Measurements from ENCODE around the gene GNAS-AS1.
A peak's percentile ranks its signal among the peaks of the same experiment; 100 is the strongest.
"Not testable (repeated sequence)": the region's sequence is repeated elsewhere in the genome, so short reads cannot be mapped to it uniquely, and the experiment has no call there.

Gene GNAS-AS1

GRCh38 chr20:58833921-58834320, 16.8 kb downstream of the GNAS-AS1 start:
- no peak for DNase-seq

- no peak for DNase-seq
Measured at GRCh38 chr20:58832457-58832856, 18.2 kb downstream of the GNAS-AS1 start.

DNA sequence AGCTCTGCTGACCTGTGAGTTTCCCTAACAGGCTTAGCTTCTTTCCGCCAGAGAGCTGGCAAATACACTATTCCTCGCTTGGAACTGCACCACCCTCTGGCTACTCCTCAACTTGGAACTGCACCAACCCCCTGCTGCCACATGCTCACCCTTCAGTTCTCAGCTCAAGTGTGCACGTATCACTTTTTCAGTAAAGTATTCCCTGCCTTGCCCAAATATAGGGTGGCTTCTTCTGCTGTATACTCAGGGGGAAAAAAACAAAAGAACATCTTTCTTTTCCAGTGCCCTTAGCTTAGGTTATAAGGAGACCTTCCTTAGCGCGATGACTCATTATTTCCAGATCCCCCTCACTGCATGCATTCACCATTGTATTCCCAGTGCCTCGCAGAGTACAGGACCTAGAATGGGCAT, 21.2 kb downstream of the GNAS-AS1 start:
- DNase-seq = peak; percentile 55

- DNase-seq = not testable (repeated sequence)
Measured at GRCh38 chr20:58828804-58829203, 21.9 kb downstream of the GNAS-AS1 start.

- DNase-seq = no peak
Measured at GRCh38 chr20:58828136-58828535, 22.6 kb downstream of the GNAS-AS1 start.

GRCh38 chr20:58826271-58826670, 24.4 kb downstream of the GNAS-AS1 start:
- no peak for DNase-seq

GRCh38 chr20:58825450-58825849, 25.3 kb downstream of the GNAS-AS1 start:
- no peak for DNase-seq

- DNase-seq = no peak
Measured at GRCh38 chr20:58824843-58825242, 25.9 kb downstream of the GNAS-AS1 start.

- DNase-seq = no peak
Measured at GRCh38 chr20:58822748-58823730, 27.7 kb downstream of the GNAS-AS1 start.

GRCh38 chr20:58822149-58822548, 28.6 kb downstream of the GNAS-AS1 start:
- DNase-seq = no peak

- DNase-seq = not testable (repeated sequence)
Measured at GRCh38 chr20:58820515-58820914, 30.2 kb downstream of the GNAS-AS1 start.

GRCh38 chr20:58819921-58820320, 30.8 kb downstream of the GNAS-AS1 start:
- DNase-seq = no peak

DNA sequence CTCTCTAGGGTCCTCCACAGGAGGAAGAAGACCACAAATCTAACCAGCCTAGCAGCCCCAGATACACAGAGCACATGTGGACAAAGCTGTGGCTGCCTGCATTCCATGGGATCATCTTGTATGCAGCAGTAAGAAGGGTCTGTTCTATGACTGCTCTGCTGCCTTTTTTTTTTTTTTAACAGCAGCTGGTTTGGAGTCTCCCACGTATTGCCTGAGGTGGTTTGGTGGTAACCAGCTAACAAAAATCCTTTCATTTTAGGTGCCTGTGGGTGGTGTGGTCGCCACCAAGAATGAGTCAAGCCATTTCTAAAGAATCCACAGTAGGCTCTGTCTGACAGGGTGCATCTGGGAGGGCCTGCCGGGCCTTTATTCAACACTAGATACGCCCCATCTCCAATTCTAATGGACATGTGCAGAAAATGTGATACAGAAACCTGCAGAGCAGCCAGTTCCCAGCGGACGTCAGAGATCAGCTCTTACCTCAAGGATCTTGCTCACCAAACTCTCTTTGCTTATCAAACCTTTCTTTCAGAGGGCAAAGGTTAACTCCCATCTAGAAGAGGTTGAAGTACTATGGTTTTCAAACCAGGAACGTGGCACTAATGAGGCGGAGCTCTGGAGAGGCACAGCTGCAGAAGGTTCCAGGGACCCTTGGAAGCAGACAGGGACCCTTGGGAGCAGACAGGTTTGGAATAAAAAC, 32.0 kb downstream of the GNAS-AS1 start:
- DNase-seq = no peak

DNA sequence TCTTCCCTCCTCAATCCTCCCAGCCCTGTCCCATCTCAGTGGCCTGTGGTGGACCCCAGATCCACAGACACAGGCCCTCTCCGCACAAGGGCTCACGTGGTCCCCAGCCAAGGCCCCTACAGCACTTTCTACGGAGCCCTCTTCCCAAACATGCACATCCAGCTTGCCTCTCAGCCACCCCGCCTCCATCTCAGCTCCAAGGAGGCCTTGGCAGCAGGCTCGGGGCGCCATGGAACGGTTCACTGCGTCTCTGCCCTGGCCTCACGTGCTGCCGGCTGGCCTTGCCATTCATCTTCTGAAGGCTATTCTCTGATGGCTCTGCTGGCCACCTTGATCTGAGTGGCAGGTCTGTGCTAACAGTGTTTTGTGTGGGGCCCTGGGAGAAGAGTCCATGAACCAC, 33.0 kb downstream of the GNAS-AS1 start:
- no peak for DNase-seq

GRCh38 chr20:58816957-58817651, 33.6 kb downstream of the GNAS-AS1 start:
- no peak for DNase-seq

DNA sequence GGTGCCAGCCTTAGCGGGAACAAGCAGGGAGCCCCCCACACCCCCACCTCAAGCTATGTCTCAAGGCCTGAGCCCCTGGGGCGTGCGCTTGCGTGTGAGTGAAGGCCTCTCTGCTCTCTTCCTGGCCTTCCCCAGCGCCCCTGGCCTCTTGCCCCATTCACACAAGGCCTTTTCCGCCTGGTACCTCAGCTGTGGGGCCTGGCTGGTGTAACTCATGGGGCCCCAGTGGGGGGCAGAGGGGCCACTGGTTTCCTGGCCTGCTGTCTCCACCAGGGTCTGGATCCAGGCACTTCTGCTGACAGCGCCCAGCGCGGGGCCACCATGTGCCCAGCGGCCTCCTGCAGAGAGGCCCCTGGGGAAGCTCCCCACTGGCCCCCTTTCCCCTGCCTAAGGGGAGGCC, 34.7 kb downstream of the GNAS-AS1 start:
- no peak for DNase-seq

- no peak for DNase-seq
Measured at GRCh38 chr20:58815448-58815847, 35.3 kb downstream of the GNAS-AS1 start.

DNA sequence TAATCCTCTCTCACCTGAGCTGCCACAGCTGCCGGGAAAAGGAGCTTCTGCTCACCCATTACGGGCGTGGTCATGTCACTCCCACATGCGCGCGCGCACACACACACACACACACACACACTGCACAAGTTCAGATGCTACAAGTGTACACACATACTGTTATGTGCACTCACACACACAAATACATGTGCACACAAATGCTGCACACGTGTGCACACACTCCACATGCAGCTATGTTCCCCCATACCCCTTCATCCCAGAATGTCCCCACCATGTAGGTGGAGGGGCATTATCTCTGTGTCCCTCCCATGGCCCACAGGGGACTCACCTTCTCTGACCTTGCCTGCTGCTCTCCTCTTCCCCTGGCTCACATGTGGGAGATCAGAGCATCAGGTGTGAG, 37.3 kb downstream of the GNAS-AS1 start:
- no peak for DNase-seq

GRCh38 chr20:58811334-58811733, 39.4 kb downstream of the GNAS-AS1 start:
- no peak for DNase-seq

- no peak for DNase-seq
Measured at GRCh38 chr20:58810879-58811250, 39.8 kb downstream of the GNAS-AS1 start.

DNA sequence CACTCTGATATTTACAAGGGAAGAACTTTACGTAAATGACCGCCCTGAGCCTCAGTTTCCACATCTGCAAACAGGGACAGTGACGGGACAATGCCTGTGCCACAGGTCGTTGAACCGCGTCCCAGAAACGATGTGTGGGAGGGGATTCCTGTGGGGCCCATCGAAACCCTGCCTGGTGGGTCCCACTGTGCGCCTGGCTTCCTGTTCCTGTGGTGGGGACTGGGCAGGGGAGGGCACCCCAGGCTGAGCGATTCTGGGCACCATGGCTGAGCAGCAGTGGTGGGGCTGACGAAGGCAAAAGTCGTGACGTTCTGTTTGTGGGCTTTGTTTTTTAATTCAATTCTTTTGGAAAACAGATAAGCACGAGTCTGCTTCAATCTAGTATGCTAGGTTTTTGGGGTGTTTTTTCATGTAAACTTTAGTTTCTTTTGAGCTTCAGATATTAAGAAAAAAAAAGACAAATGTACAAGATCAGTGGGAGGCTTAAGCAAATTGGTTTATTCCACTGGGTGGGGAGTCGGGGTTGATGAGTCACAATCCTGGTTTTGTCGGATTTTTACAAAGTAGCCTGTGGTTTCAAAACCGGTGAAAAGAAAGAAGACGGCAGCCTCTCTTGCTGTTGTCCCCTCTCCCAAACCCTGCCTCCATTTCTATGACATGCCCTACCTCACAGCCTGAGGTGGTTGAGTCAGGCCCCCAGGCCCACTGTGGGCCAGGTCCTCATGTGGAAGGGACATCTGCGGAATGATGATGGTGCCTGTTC, 40.4 kb downstream of the GNAS-AS1 start:
- DNase-seq = no peak

DNA sequence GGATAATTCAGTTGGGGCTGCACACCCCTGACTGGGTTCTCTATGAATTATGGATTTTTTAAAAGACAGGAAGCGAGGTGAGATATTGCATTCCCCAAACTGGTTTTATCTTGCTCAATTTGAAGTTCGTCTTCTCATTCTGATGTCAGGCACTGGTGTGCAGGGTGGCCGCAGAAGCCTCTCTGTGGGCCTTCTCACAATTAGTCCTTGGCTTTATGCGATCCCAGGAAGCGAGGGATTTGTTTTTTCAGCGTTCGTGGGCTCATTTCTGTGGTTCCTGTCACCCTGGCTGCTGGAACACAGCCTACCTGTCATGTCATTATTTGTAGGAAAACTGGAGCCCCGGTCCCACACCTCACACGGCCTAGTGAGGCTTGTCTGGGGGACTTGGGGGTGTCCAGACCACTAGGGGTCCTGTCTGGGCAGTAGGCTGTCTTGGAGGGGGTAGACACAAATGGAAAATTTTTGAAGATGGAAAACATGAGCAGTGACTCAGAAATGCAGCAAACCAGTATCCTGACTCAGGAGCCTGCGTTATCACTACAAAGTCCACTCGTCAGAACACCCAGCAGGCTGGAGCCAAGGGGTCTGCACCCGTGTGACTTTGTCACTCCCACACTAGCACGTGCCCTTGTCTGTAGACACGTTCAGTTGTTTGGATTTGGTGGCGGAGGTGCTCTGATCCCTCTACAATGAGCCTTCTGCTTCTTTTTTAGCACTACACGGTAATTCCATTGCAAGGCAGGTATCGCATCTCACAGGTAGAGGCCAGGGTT, 42.2 kb downstream of the GNAS-AS1 start:
- DNase-seq = no peak

All from NCI-H82 (cell line).